GM12872 (cell line): ENCODE results near the gene GNG2.

Experiments
- CTCF ChIP-seq: IDR thresholded peaks from 3 replicates; pipeline ENCODE4 v1.5.1; 2011; ENCODE audit warnings: low read depth, mild to moderate bottlenecking, low read length, moderate library complexity; ENCODE audit not compliant: insufficient read depth

GNG2 gene

GRCh38 chr14:51877810-51878209 lies 17.4 kb downstream of the GNG2 start:
- no peak for TF ChIP-seq CTCF

- no peak for TF ChIP-seq CTCF
Observed at GRCh38 chr14:51879170-51879569, 18.8 kb downstream of the GNG2 start.

GRCh38 chr14:51880835-51881580 lies 20.6 kb downstream of the GNG2 start:
- peak; percentile 20; the same call in 2 of the 3 replicates for TF ChIP-seq CTCF

GRCh38 chr14:51881636-51882035 lies 21.2 kb downstream of the GNG2 start:
- no peak for TF ChIP-seq CTCF

- no peak for TF ChIP-seq CTCF
Observed at GRCh38 chr14:51883232-51883631, 22.8 kb downstream of the GNG2 start.

- no peak for TF ChIP-seq CTCF
Observed at GRCh38 chr14:51884086-51884927, 23.9 kb downstream of the GNG2 start.

- no peak for TF ChIP-seq CTCF
Observed at GRCh38 chr14:51889851-51890250, 29.4 kb downstream of the GNG2 start.
